Stimulated activated CD8-positive, alpha-beta memory T cell treated with anti-CD3 and anti-CD28 coated beads, Interleukin-12 subunit alpha, Interleukin-12 subunit beta, amount 100 ng/mL, for 1 hour (primary cell): ENCODE data around the gene SNCB.

Experiments
- DNase-seq: peaks from one replicate; pipeline ENCODE4 v3.0.0-alpha.2; 2020; ENCODE audit warnings: low read depth

The SNCB gene

DNA sequence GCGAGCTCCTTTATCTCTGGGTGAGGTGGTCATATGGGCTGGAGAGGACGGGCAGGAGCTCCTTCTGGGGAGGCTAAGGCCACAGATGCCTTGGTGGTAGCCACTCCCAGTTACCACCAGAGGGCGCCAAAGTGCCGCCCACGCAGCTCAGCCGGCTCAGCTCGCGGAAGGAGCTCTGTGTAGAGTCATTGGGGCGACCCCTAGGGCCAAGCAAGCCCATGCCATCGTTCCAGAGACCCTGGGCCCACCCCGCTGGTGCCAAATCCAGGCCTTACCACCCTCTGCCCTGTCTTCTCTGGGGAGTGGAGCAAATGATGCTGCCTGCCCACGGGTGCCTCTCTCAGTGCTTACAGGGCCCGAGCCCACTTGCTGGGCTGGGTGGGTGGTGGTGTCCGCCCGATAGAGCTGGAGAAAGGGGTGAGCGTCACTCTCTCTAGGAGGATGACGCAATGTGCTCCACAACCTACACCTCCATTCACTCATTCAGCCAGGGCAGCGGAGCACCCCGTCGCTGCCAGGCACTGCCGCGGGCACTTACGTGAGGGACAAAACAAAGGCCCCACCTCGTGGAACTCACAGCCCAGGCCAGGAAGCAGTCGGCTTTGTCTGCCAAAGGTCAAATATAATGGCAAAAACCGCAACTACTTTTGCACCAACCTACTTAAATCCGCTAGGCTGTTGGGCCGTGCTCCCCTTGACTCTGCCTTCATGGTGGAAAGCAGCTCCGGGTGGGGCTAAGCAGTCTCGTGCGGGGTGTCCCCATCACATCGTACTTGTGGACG lies 30.7 kb upstream of the SNCB start:
- peak; percentile 61 for DNase-seq

DNA sequence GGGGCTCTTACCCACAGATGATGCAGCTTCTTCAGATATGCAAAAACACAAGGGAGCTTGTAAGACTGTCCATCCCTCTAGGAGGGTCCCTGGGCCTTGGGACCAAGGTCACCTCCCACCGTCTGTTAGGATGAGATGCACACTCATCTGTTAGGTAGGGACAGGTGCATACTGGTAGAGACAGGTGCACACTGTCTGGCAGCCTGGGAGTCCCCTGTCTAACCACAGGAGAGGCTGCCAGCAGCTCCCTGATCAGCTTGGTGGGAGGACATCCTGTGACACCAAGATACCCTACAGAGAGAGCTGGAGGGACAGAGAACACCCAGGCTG lies 30.2 kb upstream of the SNCB start:
- no peak for DNase-seq

DNA sequence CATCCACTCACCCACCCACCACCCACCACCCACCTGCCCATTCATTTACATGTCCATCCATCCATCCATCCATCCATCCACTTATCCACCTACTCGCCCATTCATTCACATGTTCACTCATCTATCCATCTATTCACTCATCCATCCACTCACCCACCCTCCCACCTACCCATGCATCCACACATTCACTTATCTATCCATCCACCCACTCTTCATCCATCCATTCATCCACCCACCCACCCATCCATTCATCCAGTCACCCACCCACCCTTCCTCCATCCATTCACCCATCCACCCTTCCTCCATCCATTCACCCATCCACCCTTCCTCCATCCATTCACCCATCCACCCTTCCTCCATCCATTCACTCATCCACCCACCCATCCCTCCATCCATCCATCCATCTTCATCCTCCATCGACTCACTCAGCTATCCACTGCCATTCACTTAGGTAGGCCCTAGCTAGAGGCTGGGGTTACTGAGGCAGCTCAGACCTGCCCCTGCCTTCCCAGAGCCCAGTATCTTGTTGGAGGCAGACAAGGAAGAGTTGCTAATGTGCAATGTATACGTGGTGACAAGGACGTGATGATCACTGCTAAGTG lies 29.6 kb upstream of the SNCB start:
- no peak for DNase-seq

- no peak for DNase-seq
Observed at GRCh38 chr5:176659512-176659839, 29.1 kb upstream of the SNCB start.

- DNase-seq, result no peak
Observed at GRCh38 chr5:176658817-176659511, 28.6 kb upstream of the SNCB start.

GRCh38 chr5:176658007-176658599 lies 27.8 kb upstream of the SNCB start:
- peak; percentile 42 for DNase-seq

DNA sequence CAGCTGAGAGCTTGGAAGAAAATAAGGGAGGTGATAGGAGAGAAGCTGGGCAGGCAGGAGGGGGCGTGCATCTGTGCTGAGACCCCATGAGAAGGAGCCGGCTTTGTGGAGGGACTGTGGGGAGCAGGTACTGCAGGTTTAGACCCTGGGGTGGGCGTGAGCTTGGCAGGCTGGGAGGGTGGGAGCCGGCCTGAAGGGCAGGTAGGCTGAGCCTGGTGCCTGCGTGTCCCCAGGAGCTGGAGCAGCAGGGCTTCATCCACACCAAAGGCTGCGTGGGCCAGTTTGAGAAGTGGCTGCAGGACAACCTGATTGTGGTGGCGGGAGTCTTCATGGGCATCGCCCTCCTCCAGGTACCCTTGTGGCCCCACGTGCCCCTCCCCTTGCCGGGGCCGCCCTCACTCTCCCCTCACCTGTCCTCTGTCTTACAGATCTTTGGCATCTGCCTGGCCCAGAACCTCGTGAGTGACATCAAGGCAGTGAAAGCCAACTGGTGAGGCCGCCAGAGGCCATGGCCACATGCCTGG lies 26.2 kb upstream of the SNCB start:
- no peak for DNase-seq

- DNase-seq, result no peak
Observed at GRCh38 chr5:176654856-176655255, 24.5 kb upstream of the SNCB start.

- DNase-seq, result peak; percentile 32
Observed at GRCh38 chr5:176653401-176654385, 23.4 kb upstream of the SNCB start.

- no peak for DNase-seq
Observed at GRCh38 chr5:176652136-176652535, 21.8 kb upstream of the SNCB start.

DNA sequence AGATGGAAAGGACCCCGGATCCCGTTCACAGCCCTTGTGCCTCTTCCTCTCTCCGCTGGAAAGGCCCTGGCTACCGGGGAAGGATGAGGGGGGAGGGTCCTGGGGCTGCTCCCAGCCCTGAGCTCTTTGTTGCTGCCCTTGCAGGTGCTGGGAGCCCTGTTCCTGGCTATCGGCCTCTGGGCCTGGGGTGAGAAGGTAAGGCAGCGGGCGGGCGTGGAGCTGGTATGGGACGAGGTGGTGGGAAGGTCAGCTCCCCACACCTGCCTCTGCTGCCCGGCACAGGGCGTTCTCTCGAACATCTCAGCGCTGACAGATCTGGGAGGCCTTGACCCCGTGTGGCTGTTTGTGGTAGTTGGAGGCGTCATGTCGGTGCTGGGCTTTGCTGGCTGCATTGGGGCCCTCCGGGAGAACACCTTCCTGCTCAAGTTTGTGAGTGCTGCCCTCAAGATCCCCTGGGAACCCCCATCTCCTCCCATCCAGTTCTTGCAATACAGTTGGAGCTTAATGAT lies 21.2 kb upstream of the SNCB start:
- DNase-seq, result no peak

DNA sequence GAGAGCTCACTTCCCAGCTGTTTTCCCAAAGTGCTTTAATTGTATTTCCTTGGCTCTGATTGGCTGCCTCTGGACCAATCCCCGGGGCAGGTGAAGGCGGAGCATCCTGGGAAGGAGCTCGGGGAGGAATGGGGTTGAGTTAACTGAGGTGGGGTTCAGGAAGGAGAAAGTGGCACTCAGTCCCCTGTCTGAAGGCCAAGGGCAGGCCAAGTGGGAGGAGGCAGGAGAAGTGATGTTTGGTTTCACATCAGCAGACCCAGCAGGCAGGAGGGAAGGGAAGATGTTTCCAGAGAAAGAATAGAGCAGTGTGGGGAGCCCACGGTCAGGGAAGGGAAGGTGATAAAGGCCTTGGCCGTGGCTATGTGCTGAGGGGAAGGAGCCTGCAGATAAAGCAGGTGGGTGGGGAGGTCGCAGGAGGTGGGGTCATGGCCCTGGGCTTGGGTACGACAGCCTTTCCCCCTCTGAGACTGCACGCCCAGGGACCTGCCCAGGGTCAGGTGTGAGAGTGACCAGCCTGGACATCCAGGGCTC lies 20.1 kb upstream of the SNCB start:
- DNase-seq, result no peak

- DNase-seq, result no peak
Observed at GRCh38 chr5:176648474-176649194, 18.3 kb upstream of the SNCB start.

DNA sequence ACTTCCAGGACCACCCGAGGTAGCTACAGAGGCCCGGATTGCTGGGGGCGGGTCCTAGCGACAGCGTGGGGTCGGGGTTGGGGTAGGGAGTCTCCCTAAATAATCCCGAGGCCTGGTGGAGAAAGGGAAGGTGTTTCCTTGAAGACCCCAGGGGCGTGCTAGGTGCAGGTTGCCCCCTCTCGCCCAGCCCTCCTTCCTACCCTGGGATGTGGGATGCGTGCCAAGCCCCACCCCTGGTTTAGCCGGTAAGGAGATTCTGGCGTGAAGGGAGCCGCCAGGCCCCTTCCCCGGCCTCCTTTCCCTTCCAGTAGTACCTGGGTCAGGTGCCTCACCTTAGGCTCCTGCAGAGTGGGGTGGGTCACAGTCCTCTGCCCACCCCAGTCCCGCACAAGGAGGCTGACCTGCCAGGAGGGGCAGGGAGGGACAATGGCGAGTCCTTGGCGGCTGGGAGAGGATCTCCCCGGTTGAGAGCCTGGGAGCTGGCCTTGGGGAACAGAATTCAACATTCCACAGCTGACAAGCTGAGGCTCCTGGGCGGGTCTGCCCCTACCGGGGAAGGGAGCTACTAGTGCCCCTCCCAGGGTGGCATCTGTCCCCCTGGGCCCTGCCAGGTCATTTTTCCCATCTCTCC lies 17.6 kb upstream of the SNCB start:
- DNase-seq, result no peak

DNA sequence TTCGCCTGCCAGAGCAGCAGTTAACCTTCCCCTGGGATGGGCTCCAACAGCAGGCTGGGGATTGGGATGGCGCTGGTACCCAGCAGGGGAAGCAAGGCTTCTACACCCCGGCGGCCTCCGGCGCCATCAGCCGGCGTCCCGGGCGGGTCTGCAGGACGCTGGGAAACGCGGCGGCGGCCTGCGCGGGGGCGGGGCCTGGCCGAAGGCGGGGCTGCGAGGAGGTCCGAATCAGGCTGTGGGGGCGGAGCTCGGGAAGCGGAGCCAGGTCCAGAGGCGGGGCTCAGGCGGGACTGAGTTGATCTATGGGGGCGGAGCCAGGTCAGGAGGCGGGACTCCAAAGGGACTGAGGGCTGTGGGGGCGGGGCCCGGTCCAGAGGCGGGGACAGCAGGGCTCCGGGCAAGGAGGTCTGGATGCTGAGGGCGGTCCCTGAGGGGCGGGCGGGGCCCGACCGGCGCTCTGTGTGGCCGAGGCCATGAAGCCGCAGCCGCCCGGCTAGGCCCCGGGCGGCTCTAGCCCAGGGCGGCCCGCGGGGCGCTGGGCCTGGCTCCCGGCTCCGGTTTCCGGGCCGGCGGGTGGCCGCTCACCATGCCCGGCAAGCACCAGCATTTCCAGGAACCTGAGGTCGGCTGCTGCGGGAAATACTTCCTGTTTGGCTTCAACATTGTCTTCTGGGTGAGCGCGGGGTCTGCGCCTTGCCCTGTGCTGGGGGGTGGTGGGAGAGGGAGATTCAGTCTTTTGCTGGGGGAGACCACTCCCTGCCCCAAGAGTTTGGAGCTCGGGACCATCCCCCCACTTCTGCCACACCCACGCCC lies 16.9 kb upstream of the SNCB start, which contains the start of gene TSPAN17:
TSS of gene TSPAN17 (plus strand) at position 455 of the 813 bp plus-strand sequence. CDS start at position 587, 132 bp downstream.
- DNase-seq, result peak; percentile 99

DNA sequence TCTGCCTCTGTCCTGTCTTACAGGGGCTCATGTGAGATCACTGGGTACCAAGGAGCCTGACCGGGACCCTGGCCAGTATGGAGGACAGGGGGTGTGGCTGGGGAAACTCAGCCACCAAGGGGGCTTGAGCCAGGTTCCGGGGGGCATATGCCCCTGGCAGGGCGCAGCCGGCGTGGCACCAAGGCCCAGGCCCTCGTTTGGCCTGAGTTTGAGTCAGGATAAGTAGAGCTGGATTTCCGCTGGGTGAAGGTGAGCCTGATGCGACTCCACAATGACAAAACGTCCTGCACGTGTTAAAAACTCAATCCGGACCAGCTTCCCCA lies 16.3 kb upstream of the SNCB start:
- DNase-seq, result no peak

DNA sequence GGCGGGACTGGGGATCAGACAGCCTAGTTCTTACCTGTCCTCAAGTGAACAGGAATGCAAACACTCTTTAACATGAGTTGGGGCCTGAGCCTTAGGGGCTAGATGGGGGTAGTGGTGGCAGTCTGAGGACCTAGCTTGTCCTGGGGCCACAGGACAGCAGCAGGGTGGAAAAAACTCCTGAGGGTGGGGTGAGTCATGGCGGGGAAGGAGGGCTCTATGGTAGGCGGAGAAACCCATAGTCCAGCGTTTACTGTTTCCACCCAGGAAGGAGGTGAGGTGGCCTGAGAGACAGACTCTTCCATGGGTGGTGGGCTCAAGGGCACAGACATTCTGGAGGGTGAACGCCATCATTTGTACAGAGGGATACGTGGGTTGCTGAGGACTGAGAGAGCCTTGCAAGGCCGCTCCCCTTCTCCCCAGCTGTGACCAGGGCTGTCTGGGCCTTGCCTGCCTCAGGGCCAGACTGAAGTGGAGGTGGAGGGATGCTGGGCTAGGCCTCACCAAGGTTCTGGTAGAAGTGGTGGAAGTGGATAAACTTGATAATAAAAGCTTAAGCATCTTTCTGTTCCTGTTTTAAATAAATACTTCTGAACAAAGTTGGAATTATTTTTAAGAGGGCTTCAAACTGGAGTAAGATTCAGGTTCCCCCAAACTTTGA lies 15.8 kb upstream of the SNCB start:
- no peak for DNase-seq

GRCh38 chr5:176644878-176645670 lies 14.7 kb upstream of the SNCB start:
- no peak for DNase-seq
